ENCODE results near the gene PI4KB.

GRCh38 chr1:151255381-151255780 is 71.8 kb downstream of the PI4KB start:
- TF ChIP-seq CTCF (conservative IDR thresholded peaks at IDR 0.05; ENCODE audit: low read depth, low read length) = no peak
- TF ChIP-seq EZH2 (IDR thresholded peaks at IDR 0.05; ENCODE audit: borderline replicate concordance, low read depth, low read length, poor library complexity, severe bottlenecking) = no peak
